IPS DF 19.7 (cell line): ENCODE measurements around the gene RTN4.
"Not testable (repeated sequence)": the region's sequence is repeated elsewhere in the genome, so short reads cannot be mapped to it uniquely, and the experiment has no call there.

ENCODE experiments used
- DNase-seq: peaks from one replicate; pipeline ENCODE4 v3.0.0-alpha.2; 2013; ENCODE audit warnings: low read depth, low spot score

RTN4 gene

GRCh38 chr2:55009277-55010060 is 40.8 kb downstream of the RTN4 start:
- DNase-seq = no peak

GRCh38 chr2:55006306-55006705 is 43.9 kb downstream of the RTN4 start:
- DNase-seq = no peak

GRCh38 chr2:55003706-55004639 is 46.3 kb downstream of the RTN4 start:
- DNase-seq = no peak

GRCh38 chr2:55001716-55002115 is 48.5 kb downstream of the RTN4 start:
- DNase-seq = no peak

GRCh38 chr2:55000341-55000740 is 49.9 kb downstream of the RTN4 start:
- DNase-seq = no peak

GRCh38 chr2:54999182-54999581 is 51.1 kb downstream of the RTN4 start:
- DNase-seq = no peak

- no peak for DNase-seq
Measured at GRCh38 chr2:54997826-54998225, 52.4 kb downstream of the RTN4 start.

GRCh38 chr2:54995553-54995952 is 54.7 kb downstream of the RTN4 start:
- no peak for DNase-seq

- not testable (repeated sequence) for DNase-seq
Measured at GRCh38 chr2:54990694-54991093, 59.6 kb downstream of the RTN4 start.

GRCh38 chr2:54988612-54989011 is 61.6 kb downstream of the RTN4 start:
- no peak for DNase-seq

GRCh38 chr2:54986264-54986663 is 64.0 kb downstream of the RTN4 start:
- no peak for DNase-seq

GRCh38 chr2:54984476-54984875 is 65.8 kb downstream of the RTN4 start:
- no peak for DNase-seq

GRCh38 chr2:54983345-54984220 is 66.7 kb downstream of the RTN4 start:
- DNase-seq = no peak

- no peak for DNase-seq
Measured at GRCh38 chr2:54981385-54981784, 68.9 kb downstream of the RTN4 start.

- no peak for DNase-seq
Measured at GRCh38 chr2:54979321-54980044, 70.8 kb downstream of the RTN4 start.

GRCh38 chr2:54977149-54977548 is 73.1 kb downstream of the RTN4 start:
- DNase-seq = no peak

- no peak for DNase-seq
Measured at GRCh38 chr2:54975598-54976492, 74.4 kb downstream of the RTN4 start.

- DNase-seq = no peak
Measured at GRCh38 chr2:54975175-54975574, 75.1 kb downstream of the RTN4 start.

GRCh38 chr2:54969940-54970338 is 80.3 kb downstream of the RTN4 start:
- no peak for DNase-seq
